ENCODE measurements around the gene WFDC6.

The WFDC6 gene

DNA sequence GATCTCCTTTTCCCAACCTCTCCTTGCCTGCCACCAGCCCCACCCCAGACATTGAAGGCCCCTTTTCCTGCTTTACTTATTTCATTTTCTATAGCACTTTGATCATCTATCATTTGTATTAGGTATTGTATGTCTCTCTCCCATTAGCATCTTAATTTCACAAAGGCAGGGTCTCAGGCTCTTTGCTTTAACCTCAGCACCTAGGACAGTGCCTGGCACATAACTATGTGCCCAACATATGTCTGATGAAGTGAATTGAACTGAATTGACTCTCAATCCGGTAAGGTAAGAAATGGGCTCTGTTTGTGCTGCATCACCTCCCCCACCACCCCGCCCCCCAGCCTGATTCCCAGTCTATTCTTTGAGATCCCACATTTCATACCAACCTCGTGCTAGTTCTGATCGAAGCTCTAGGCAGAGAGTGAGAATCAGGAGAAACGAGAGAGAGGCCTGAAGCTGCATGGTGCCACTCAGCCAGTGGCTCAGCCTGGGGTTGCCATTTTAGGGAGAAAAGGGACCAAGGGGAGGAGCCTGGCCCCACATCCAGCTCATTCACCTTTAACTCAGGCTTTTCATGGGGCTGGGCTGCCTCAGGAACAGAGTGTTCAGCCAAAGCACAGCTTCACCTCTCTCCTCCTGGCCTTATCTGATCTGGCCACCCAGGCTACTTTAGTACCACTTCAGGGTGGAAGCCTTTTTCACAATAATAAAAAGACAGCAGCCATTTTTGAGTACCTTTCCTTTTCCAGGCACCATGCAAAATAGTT lies 24.0 kb downstream of the WFDC6 start, which contains the start of gene SPINT3:
TSS of gene SPINT3 (minus strand) at position 476 of the 767 bp plus-strand sequence. CDS start at position 462, 14 bp downstream.
- no peak for DNase-seq

DNA sequence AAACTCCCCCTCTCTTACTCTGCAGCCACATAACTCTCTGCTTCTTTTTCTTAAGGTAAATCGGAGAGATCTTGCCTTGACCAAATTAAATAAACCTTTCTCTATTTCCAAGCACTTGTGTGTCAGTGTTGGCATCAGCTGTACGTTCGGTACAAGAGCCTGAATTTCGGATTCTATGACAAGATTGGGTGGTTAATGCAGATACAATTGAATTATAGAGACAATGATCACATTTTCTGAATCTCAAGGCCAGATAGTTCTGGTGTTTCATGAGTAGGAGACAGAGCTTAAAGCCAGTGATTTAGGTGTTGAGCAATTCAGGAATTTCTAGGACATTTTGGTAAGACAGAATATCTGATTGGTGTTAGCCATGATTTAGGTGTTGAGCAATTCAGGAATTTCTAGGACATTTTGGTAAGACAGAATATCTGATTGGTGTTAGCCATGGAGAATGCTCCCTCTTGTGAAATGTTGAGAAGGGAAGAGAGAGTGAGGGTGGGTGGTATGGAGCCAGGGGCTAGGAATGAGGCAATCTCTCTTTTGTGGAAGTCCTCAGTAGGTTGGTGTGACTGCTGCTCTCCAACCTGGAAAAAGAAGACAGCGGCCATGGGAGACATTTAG lies 28.9 kb downstream of the WFDC6 start:
- no peak for DNase-seq

DNA sequence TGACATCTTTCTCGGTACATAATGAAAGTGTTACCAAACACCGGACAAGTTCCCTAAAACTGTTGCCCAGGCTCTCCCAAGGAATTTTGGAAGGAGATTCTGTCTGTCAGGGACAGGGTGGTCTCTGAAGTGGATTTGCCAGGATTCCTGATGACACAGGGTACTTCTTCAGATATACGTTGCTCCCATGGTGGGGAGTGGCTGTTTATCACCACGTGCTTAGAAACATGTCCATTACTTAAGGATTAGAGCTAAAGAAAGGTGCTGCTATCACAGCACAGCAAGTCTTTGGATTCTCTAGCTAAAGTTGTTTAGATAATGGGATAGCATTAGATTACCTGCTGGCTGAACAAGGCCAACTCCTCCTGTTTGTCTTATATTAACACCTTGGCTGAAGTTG lies 30.2 kb downstream of the WFDC6 start:
- DNase-seq: no peak

DNA sequence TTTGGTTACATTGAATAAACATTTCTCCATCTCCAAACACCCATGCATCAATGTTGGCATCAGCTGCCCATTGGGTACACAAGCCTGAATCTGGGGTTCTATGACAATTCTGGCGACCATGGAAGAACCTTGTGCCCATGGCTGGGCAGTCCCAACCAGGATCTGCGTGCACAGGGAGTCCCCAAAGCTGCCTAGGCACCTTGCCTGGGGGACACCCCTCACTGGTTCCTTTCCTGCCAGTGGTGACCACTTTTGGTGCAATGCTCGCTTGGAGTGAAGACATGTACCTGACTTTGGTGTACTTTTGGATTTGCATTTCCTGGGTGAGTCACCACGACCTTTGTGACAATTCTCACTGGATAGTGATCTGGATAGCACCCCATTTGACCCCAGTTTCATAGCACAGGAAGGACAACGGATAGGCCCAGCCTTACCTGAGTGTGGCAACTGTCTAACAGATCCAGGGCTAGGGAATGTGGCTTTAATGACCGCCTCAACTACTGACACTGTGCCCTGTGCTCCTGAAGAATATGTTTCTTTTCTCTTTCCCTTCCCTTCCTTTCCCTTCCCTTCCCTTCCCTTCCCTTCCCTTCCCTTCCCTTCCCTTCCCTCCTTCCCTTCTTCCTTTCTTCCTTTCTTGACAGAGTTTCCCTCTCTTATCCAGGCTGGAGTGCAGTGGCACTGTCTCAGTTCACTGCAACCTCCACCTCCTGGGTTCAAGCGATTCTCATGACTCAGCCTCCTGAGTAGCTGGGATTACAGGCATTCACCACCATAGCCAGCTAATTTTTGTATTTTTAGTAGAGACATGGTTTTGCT lies 31.0 kb downstream of the WFDC6 start:
- DNase-seq: no peak

DNA sequence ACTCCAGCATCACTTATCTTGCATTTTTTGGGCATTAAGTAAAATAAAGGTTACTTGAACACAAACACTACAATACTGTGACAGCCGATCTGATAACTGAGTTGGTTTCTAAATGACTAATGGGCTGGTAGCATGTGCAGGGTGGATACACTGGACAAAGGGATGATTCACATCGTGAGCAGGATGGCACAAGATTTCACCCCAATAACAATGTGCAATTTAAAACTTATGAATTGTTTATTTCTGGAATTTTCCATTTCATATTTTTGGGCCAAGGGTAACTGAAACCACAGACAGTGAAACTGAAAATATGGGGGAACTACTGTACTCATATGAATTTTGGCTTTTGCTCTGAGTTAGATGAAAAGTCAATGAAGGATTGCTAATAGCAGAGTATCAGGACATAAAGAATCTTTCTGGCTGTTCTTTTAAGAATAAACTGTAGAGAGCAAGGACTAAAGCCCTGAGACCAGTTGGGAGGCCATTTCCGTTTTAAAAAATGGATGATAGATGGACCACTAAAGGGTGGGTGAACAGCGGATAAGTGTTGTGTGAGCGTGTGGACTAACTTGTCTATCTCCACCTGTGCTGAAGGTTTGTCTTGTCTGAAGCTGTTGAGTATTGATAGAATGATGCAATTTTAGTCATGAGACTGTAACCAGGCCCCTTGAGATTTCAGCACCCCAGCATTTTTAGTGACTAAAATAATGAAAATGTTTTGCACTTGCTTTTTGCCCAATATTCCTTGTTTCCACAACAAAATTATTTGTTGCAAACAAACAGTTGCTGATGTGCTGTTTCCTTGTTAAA lies 32.1 kb downstream of the WFDC6 start:
- no peak for DNase-seq

DNA sequence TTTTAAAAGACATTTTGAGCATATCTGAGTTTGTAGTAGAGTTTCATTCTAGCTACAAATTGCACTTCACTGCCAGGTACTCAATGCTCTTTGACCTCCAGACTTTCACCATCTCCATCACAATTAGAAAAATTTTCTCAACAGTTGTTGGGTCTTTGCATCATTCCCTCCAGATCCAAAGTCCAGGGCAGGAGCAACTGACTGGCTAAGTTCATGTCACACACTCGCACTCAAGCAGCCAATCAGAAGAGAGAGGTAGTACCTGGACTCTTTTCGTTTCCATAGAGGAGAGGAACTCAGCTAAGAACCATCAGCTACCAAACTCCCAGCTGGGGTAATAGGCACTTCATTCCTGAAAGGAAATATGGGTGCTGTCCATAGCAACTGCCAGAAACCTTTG lies 32.9 kb downstream of the WFDC6 start:
- DNase-seq: no peak

DNA sequence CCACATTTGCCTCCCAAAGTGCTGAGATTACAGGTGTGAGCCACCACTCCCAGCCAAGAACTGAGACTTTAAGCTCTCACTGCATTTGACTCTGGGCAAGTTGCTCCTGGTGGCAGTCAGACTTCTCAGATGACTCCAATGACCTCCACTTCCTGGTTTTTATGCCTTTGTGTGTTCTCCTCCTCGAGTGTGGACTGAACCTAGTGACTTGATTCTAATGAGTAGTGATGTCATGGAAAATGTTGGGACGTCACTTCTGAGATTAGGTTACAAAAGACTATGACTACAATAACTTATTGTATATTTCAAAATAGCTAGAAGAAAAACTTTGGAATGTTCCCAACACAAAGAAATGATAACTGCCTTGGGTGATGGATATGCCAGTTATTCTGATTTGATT lies 35.9 kb downstream of the WFDC6 start:
- DNase-seq: no peak

DNA sequence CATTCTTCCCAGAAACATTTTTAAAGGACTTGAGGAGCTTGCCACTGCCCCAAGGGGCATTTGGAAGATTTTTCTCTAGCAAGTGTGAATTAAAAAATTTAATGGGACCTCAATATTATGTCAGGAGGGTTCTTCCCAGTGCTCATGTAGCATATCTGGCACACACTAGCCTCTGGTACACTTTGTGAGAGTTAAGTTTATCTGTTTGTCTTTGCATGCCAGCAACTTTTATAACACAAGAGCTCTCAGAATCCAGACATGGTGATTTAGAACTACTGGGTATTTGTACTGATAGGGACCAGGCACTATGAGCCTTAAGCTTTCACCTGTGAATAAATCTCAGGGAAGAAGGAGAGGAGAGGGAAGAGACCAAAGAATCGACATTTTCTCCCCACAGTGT lies 36.7 kb downstream of the WFDC6 start:
- no peak for DNase-seq

DNA sequence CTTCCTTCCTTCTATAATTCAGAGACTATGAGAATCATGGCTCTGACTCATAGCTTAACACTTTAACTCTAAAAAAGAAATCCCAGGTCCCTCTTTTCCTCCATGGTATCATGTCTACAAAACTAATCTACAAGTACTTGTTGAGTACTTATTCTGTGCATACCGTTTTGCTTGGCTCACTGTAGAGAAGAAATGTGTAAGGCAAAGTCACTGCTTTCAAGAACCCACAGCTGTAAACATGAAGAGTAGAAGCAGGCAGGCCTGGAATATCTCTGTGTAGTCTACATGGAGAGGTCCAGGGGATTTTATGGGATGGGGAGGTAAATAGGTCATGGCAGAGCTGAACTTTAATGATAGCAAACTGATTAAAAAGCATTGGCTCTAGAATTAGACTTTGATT lies 37.7 kb downstream of the WFDC6 start:
- DNase-seq: no peak

DNA sequence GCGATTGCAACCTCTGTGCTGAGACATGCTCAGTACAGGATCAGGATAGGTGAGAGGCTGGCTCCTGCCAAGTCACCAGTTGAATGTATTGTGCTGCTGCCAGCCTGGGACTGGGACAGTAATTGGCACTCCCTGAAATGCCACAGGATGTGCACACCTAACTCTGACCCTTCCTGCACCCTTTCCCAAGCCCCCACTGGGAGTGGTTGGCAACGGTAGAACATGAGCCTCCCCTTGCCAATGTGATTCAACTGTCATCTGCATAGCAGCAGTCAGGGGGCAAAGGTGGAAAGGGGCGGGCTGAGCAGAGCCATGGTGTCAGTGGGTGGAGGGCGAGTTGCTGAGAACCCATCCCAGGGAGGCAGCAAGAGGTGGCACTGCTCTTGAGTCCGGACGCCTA lies 39.3 kb downstream of the WFDC6 start:
- DNase-seq: no peak

DNA sequence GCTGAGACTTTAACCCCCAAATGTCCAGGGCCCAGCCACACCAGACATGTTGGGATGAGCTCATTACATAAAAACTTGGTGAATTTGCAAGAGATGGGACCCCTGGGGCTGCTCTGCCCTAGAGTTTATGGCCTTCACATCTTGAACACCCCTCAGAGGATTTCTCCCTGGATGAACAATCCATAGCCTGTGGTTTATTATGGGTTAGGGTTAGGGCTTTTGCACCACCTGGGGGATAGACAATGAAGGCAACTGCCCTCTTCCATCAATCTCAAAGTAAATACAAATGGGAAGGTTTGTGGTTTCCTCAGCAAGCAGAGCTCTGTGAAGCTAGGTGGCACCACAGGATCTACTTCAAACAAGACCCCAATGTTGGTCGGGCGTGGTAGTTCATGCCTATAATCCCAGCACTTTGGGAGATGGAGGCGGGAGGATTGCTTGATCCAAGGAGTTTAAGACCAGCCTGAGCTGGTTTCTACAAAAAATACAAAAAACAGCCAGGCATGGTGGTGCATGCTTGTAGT lies 41.2 kb downstream of the WFDC6 start:
- no peak for DNase-seq

DNA sequence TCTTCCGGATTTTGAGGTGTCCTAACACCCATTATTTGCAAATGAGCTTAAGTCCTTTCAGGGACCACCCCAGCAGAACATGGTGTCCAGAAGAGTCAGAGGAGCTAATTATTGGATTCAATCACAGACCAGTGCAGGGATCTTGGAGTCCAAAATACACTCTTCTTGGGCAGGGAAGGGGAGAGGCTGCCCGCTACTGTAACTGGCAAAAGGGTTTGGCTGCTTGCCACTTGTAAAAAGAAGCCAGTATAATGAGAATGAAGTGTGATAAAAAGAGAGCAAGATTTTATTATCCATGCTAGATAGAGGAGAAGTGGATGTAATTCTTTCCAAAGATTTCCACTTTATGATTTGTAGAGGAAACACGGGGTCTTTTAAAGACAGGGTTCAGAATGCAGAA lies 43.1 kb downstream of the WFDC6 start:
- no peak for DNase-seq

DNA sequence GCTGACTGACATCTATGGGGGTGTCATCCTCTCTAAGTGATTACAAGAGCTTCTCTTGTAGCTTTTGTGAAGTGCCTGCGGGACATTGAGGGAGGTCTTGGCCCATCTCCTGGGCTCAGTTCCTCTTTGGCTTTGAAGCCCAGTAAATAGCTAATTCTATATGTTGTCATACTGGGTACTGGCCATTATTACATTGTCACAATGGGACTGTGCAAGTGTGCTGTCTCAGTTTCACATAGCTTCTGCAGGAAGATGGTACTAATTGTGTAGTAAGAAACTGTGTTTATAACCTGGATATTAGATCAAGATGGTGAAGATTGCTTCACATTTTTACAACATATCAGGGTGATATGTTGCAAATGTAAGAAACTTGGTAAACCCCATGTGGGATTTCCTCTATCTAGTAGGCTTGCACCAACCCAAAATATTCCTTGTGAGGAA lies 43.8 kb downstream of the WFDC6 start:
- no peak for DNase-seq

DNA sequence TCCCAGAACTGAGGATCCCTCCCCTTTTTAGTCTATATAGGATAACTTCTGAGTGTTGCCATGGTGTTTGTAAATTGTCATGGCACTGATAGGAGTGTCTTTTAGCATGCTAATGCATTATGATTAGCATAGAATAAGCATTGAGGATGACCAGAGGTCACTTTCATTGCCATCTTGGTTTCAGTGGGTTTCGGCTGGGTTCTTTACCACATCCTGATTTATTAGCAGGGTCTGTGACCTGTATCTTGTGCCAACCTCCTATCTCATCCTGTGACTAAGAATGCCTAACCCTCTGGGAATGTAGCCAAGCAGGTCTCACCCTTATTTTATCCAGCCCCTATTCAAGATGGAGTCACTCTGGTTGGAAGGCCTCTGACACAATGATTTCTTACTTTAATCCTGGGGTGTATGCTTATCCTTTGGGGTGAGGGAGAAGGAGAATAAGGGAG lies 50.2 kb downstream of the WFDC6 start:
- no peak for DNase-seq

DNA sequence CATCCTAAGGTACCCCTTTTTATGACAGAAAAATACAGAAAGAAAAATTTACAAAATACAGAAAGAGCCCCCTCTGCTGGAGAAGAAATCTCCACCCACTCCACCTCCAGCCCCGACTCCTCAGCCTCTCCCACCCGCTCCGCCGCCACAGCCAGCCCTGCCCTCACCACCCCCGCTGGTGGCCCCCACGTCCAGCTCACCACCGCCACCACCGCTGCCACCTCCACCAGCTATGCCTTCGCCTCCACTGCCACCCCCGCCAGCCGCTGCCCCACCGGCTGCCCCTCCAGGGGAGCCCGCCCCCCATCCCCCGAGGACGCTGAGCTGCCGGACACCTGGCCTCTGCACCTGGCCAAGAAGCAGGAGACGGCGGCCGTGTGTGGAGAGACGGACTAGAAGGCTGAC lies 52.0 kb downstream of the WFDC6 start:
- DNase-seq: no peak

DNA sequence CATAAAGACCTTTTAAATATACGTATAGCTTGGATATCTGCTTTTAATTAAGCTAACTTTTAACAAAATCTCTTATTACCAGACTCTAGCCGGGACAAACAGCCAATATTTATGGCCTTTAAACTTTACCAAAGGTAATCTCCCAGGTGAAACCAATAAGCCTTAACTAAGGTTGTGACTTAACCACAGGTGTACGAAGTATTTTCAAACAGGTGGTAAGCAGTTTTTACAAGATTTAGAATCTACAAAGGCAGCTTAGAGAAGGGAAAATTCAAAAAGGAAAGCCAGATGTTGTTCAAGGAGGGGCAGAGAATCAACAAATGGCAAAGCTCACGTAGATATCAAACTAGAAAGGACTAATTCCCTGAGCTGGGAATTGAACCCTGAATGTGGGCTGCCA lies 53.9 kb downstream of the WFDC6 start:
- no peak for DNase-seq

DNA sequence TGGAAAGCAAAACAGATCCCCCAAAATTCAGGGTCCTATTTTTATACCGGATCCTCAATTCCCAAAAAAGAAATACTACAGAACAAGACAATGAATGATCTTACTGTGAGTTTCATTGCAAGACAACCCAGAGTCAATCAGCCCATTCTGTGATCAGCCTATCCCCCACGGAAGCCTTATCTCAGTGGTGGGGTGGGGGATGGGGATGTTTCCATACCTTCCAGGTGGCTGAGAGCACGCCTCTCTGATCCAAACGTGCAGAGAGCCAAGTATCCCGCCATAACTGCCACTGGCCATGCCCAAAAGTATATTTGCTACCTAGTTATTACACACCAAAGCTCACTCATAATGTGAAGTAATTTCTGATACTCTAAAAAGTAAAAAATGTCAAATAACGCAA lies 54.6 kb downstream of the WFDC6 start:
- DNase-seq: no peak

Data from NCI-H1092 treated with DMSO at 0.1 percent for 48 hours (cell line).